ENCODE results near the gene SLC2A3. TPM values are rescaled to one million over a fixed set of nuclear protein-coding genes. Genes with fewer than 3 reads are reported as not detected.
"Not testable (repeated sequence)": the region's sequence is repeated elsewhere in the genome, so short reads cannot be mapped to it uniquely, and the experiment has no call there.

The SLC2A3 gene
- total RNA-seq, 1 donor from 2014 or later, result 226 TPM

DNA sequence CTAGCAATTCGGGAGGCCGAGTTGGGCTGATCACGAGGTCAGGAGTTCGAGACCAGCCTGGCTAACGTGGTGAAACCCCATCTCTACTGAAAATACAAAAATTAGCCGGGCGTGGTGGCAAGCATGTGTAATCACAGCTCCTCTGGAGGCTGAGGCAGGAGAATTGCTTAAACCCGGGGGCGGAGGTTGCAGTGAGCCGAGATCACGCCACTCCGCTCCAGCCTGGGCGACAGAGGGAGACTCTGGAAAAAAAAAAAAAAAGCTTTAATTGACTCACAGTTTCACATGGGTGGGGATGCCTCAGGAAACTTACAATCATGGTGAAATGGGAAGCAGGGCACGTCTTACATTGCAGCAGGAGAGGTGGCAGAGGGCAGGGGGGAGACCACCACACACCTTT, 30.6 kb upstream of the SLC2A3 start:
- Mint-ChIP-seq H3K27me3 (ENCODE audit: insufficient read depth) (no peaks in the 10 kb centered on the region), H3K36me3 (ENCODE audit: low read depth) (peaks cover 24% of the 10 kb centered on the region), H3K27ac (no peak overlapping the region), H3K9me3 (no peaks in the 10 kb centered on the region), H3K4me1 (ENCODE audit: low read depth) (peaks cover 45% of the 10 kb centered on the region), H3K4me3 (peak overlapping the region; percentile 50)
- DNase-seq (ENCODE audit: low spot score), result no peak
- intact Hi-C loops (cut with micrococcal nuclease), result no loop called here

DNA sequence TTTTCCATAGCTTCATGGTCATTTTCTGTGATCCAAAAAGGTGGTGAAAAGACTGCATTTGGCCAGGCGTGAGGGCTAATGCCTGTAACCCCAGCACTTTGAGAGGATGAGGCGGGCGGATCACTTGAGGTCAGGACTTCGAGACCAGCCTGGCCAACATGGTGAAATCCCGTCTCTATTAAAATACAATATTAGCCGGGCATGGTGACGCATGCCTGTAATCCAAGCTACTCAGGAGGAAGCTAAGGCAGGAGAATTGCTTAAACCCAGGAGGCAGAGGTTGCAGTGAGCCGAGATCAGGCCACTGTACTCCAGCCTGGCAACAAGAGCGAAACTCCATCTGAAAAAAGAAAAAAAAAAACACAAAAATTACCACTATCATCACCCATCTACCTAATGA, 28.7 kb upstream of the SLC2A3 start:
- H3K27me3 Mint-ChIP-seq (ENCODE audit: insufficient read depth); H3K9me3 Mint-ChIP-seq; DNase-seq (ENCODE audit: low spot score); H3K4me3 Mint-ChIP-seq; intact Hi-C loops (cut with micrococcal nuclease); H3K27ac Mint-ChIP-seq: not testable (repeated sequence)
- peaks cover 46% of the 10 kb centered on the region for H3K4me1 Mint-ChIP-seq (ENCODE audit: low read depth)
- peaks cover 21% of the 10 kb centered on the region for H3K36me3 Mint-ChIP-seq (ENCODE audit: low read depth)

DNA sequence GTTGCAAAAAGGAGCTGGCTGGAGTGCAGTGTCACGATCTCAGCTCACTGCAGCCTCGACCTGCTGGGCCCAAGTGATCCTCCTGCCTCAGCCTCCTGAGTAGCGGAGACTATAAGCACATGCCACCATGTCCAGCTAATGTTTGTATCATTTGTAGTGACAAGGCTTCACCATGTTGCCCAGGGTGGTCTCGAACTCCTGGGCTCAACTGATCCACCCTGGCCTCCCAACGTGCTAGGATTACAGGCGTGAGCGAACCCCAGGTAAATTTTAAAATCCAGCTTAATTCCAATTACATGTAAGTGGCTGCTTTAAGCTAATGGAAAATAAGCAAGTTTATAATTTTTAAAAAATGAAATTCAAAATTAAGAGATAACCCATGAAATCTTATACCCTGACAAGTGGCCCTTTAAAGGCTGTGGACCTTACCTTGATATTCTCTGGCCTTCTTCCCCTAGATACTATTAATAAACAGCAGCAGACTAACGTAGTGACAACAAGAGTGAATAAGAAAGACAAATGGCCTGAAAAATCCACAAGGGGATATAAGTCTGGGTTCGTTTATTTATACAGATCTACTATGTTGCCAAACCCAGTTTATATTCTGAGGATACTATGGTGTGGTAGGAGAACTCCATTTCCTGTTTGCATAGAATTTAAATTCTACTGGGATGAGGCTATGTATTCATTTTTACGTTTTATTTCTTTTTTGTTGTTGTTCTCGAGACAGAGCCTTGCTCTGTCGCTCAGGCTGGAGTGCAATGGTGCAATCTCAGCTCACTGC, 25.6 kb upstream of the SLC2A3 start:
- Mint-ChIP-seq H3K36me3 (ENCODE audit: low read depth) (peaks cover 10% of the 10 kb centered on the region), H3K27me3 (ENCODE audit: insufficient read depth) (no peaks in the 10 kb centered on the region), H3K27ac (peak overlapping the region; percentile 97), H3K9me3 (no peaks in the 10 kb centered on the region), H3K4me1 (ENCODE audit: low read depth) (peaks cover 53% of the 10 kb centered on the region), H3K4me3 (peak overlapping the region; percentile 92)
- intact Hi-C loops (cut with micrococcal nuclease), result no loop called here
- DNase-seq (ENCODE audit: low spot score), result no peak

DNA sequence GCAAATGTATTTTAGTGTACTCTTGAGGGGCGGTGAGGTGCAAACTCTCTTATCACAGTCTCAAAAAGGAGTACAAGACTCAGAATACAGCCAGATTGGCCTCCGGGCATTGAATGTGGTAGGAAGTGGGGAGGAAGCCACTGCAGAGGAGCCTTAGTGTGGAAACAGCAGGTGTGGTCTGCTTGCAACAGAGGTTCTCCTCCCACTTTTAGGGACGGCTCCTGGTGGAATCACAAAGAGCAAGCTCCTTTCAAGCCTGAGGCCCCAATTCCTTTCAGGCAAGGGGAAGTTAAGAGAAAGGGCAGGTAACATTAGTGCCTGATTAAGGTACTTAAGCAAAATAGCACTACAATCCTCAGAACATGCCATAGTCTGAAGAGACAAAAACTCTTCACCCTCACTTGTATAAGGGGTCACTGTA, 23.7 kb upstream of the SLC2A3 start:
- DNase-seq (ENCODE audit: low spot score), result peak; percentile 56
- Mint-ChIP-seq H3K4me1 (ENCODE audit: low read depth) (peaks cover 52% of the 10 kb centered on the region), H3K4me3 (peak overlapping the region; percentile 92), H3K9me3 (no peaks in the 10 kb centered on the region), H3K36me3 (ENCODE audit: low read depth) (peaks cover 6% of the 10 kb centered on the region), H3K27ac (peak overlapping the region; percentile 97), H3K27me3 (ENCODE audit: insufficient read depth) (no peaks in the 10 kb centered on the region)
- intact Hi-C loops (cut with micrococcal nuclease), result loop anchor here (1.0 kb wide), 6 partner anchors 11 to 123 kb away; partner anchors contain the start of genes NECAP1 and SLC2A3

DNA sequence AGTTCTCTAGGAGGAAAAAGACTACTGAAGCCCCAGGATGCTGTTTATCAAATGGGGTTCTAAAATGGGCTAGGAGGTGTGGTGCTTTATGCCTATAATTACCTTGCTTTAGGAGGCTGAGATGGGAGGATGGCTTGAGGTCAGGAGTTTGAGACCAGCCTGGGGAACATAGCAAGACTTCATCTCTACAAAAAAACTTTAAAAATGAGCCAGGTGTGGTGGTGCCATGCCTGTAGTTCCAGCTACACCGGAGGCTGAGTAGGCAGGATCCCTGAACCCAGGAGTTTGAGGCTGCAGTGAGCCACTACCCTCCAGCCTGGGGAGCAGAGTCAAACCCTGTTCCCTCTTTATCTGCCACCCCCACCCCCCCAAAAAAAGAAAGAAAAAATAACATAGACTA, 23.3 kb upstream of the SLC2A3 start:
- H3K27ac Mint-ChIP-seq, result peak overlapping the region; percentile 97
- no peaks in the 10 kb centered on the region for H3K9me3 Mint-ChIP-seq
- no peak for DNase-seq (ENCODE audit: low spot score)
- H3K4me1 Mint-ChIP-seq (ENCODE audit: low read depth), result peaks cover 52% of the 10 kb centered on the region
- H3K36me3 Mint-ChIP-seq (ENCODE audit: low read depth), result peaks cover 6% of the 10 kb centered on the region
- intact Hi-C loops (cut with micrococcal nuclease), result no loop called here
- H3K27me3 Mint-ChIP-seq (ENCODE audit: insufficient read depth), result no peaks in the 10 kb centered on the region
- peak overlapping the region; percentile 92 for H3K4me3 Mint-ChIP-seq

DNA sequence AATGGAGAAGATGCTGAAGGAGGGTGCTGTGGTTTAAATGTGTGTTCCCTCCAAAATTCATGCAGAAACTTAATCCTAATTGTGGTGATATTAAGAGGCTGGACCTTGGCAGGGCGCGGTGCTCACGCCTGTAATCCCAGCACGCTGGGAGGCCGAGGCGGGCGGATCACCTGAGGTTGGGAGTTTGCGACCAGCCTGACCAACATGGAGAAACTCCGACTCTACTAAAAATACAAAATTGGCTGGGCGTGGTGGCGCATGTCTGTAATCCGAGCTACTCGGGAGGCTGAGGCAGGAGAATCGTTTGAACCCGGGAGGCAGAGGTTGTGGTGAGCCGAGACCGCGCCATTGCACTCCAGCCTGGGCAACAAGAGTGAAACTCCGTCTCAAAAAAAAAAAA, 18.9 kb upstream of the SLC2A3 start:
- H3K4me1 Mint-ChIP-seq (ENCODE audit: low read depth), result peaks cover 21% of the 10 kb centered on the region
- H3K36me3 Mint-ChIP-seq (ENCODE audit: low read depth); H3K27ac Mint-ChIP-seq; DNase-seq (ENCODE audit: low spot score); H3K27me3 Mint-ChIP-seq (ENCODE audit: insufficient read depth); H3K9me3 Mint-ChIP-seq; intact Hi-C loops (cut with micrococcal nuclease); H3K4me3 Mint-ChIP-seq: not testable (repeated sequence)

DNA sequence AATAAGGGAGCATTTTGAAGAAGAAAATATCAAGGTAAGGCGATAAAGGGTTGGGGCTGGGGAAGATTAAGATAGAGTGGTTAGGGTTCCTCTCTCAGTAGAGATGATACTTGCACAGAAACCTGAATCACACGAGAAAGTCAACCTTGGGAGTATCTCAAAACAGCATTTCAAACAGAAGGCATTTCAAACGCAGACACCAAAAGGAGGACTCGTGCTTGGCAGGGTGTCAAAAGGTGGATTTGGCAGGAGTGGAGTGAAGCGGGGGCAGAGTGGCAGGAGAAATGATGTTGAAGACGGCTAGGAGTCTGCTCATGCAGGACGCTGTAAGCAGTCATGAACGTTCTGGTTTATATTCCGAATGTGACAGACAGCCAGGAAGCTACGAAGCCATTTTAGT, 18.4 kb upstream of the SLC2A3 start:
- peaks cover 16% of the 10 kb centered on the region for H3K4me1 Mint-ChIP-seq (ENCODE audit: low read depth)
- H3K36me3 Mint-ChIP-seq (ENCODE audit: low read depth); H3K4me3 Mint-ChIP-seq; H3K27me3 Mint-ChIP-seq (ENCODE audit: insufficient read depth); DNase-seq (ENCODE audit: low spot score); H3K27ac Mint-ChIP-seq; H3K9me3 Mint-ChIP-seq; intact Hi-C loops (cut with micrococcal nuclease): not testable (repeated sequence)

DNA sequence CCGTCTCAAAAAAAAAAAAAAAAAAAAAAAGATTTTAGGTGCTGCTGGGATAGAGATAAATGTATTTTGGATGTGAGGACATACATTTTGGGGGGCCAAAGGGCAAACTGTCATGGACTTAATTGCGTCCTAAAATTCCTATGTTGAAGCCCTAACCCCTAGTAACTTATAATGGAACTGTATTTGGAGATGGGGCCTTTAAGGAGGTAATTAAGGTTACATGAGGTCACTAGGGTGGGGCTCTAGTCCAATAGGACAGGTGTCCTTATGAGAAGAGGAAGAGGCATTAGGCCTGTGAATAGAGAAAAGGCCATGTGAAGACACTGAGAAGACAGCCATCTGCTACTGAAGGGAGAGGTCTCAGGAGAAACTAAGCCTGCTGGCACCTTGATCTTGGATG, 17.9 kb upstream of the SLC2A3 start:
- H3K4me3 Mint-ChIP-seq; H3K36me3 Mint-ChIP-seq (ENCODE audit: low read depth); H3K27me3 Mint-ChIP-seq (ENCODE audit: insufficient read depth); H3K9me3 Mint-ChIP-seq; H3K27ac Mint-ChIP-seq; DNase-seq (ENCODE audit: low spot score); intact Hi-C loops (cut with micrococcal nuclease): not testable (repeated sequence)
- H3K4me1 Mint-ChIP-seq (ENCODE audit: low read depth), result peaks cover 14% of the 10 kb centered on the region

DNA sequence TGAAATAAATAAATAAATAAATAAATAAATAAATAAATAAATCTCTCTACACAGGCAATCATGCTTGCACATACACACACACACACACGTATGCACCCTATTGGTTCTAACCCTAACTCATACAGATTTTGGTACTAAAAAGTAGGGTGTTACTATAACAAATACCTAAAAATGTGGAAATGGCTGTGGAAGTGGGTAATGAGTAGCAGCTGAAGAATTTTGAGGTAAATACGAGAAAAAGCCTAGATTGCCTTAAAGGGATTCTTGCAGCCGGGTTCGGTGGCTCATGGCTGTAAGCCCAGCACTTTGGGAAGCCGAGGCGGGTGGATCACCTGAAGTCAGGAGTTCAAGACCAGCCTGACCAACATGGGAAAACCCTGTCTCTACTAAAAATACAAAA, 15.7 kb upstream of the SLC2A3 start:
- Mint-ChIP-seq H3K27me3 (ENCODE audit: insufficient read depth) (no peaks in the 10 kb centered on the region), H3K36me3 (ENCODE audit: low read depth) (no peaks in the 10 kb centered on the region), H3K27ac (no peak overlapping the region), H3K4me3 (no peak overlapping the region), H3K4me1 (ENCODE audit: low read depth) (peaks cover 7% of the 10 kb centered on the region), H3K9me3 (no peaks in the 10 kb centered on the region)
- no peak for DNase-seq (ENCODE audit: low spot score)
- intact Hi-C loops (cut with micrococcal nuclease), result no loop called here

DNA sequence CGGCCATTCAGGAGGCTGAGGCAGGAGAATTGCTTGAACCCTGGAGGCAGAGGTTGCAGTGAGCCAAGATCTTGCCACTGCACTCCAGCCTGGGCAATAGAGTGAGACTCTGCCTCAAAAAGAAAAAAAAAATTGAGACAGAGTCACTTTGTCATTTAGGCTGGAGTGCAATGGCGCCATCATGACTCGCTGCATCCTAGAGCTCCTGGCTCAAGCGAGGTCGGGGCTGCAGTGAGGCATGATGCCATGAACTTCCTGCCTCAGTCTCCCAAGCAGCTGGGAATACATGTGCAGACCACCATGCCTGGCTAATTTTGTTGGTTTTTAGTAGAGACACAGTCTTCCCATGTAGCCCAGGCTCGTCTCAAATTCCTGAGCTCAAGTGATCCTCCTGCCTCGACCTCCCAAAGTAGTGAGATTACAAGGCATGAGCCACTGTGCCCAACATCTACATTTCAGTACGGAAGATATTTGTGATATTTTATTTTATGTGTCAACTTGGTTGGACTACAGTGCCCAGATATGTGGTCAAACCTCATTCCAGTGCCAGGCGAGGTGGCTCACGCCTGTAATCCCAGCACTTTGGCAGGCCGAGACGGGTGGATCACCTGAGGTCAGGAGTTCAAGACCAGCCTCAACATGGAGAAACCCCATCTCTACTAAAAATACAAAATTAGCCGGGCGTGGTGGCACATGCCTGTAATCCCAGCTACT, 14.4 kb upstream of the SLC2A3 start:
- H3K4me3 Mint-ChIP-seq; H3K27ac Mint-ChIP-seq; H3K9me3 Mint-ChIP-seq; DNase-seq (ENCODE audit: low spot score); H3K27me3 Mint-ChIP-seq (ENCODE audit: insufficient read depth); H3K4me1 Mint-ChIP-seq (ENCODE audit: low read depth); H3K36me3 Mint-ChIP-seq (ENCODE audit: low read depth); intact Hi-C loops (cut with micrococcal nuclease): not testable (repeated sequence)

DNA sequence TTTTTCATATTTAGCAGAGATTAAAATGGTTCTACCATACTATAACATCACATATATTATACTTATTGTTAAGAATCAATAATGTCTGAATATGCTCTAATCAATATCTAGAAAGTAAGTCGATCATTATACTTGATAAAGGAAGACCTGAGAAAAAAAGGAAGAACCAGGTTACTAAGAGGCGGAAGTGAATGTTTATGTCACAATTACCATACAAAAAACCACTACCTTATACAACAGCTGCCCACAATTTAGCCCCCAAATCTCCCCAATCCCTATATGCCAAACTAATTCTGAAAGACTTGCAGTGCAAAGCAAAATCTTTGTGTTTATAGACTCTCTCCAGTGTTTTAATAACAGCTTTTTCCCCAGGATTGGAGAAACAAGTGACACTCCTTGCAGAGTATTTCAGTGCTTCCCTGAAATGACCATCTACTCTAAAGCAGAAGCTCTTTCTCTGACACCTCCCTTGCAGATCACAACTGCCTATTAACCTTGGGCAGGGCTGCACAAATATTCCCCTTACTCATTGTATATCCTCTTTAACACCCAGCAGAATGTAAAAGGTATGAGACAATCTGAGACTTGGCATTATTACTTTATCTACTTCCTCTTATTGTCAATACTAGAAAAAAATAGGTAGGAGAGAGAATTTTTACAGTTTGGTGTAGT, 12.7 kb upstream of the SLC2A3 start:
- Mint-ChIP-seq H3K9me3 (no peaks in the 10 kb centered on the region), H3K36me3 (ENCODE audit: low read depth) (no peaks in the 10 kb centered on the region), H3K27ac (no peak overlapping the region), H3K27me3 (ENCODE audit: insufficient read depth) (no peaks in the 10 kb centered on the region), H3K4me1 (ENCODE audit: low read depth) (peaks cover 7% of the 10 kb centered on the region), H3K4me3 (no peak overlapping the region)
- intact Hi-C loops (cut with micrococcal nuclease), result no loop called here
- DNase-seq (ENCODE audit: low spot score), result no peak

DNA sequence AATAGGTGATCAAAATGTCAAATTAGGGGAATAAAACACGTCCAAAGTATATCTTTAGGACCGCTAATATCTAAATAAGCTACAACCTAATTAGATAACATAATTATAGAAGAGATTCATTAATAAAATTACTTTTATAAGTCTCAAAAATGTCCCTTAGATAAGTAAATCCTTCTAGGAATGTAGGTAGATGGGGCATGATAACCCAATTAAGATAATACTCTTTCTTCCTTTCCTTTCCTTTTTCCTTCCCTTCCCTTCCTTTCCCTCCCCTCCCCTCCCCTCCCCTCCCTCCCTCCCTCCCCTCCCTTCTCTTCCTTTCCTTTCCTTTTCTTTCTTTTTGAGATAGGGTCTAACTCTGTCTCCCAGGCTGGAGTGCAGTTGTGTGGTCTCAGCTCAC, 11.0 kb upstream of the SLC2A3 start:
- no peaks in the 10 kb centered on the region for H3K27me3 Mint-ChIP-seq (ENCODE audit: insufficient read depth)
- intact Hi-C loops (cut with micrococcal nuclease), result no loop called here
- peaks cover 7% of the 10 kb centered on the region for H3K4me1 Mint-ChIP-seq (ENCODE audit: low read depth)
- H3K9me3 Mint-ChIP-seq, result no peaks in the 10 kb centered on the region
- DNase-seq (ENCODE audit: low spot score), result no peak
- H3K4me3 Mint-ChIP-seq, result no peak overlapping the region
- no peak overlapping the region for H3K27ac Mint-ChIP-seq
- no peaks in the 10 kb centered on the region for H3K36me3 Mint-ChIP-seq (ENCODE audit: low read depth)

DNA sequence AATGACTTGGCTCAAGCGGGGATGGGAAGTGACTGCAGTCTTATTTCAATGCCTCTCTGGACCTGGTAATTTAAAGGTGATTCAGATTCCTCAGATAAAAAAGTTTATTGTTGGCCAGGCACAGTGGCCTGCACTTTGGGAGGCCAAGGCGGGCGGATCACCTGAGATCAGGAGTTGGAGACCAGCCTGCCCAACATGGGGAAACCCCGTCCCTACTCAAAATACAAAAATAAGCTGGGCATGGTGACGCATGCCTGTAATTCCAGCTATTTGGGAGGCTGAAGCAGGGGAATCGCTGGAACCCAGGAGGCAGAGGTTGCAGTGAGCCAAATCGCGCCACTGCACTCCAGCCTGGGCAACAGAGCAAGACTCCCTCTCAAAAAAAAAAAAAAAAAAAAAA, 8.8 kb upstream of the SLC2A3 start:
- intact Hi-C loops (cut with micrococcal nuclease); H3K36me3 Mint-ChIP-seq (ENCODE audit: low read depth); H3K4me1 Mint-ChIP-seq (ENCODE audit: low read depth); H3K9me3 Mint-ChIP-seq; H3K4me3 Mint-ChIP-seq; DNase-seq (ENCODE audit: low spot score); H3K27me3 Mint-ChIP-seq (ENCODE audit: insufficient read depth); H3K27ac Mint-ChIP-seq: not testable (repeated sequence)
